Sigmoid colon (tissue), 3 donors: ENCODE measurements around the gene CCDC187.
"Not testable (repeated sequence)": the region's sequence is repeated elsewhere in the genome, so short reads cannot be mapped to it uniquely, and the experiment has no call there.

Experiments used
- POLR2A ChIP-seq, 2 donors: fragments of 450-650 bp; IDR thresholded peaks; one replicate each; pipeline ENCODE4 v1.6.1; 2016; ENCODE audit warnings: antibody characterized with exemption in 2 of 2, mild to moderate bottlenecking in 2 of 2, moderate library complexity in 2 of 2
- TF ChIP-seq, protein P1 (sequence below), 4 experiments: fragments of 450-650 bp in 3 of 4; fragments of 200-600 bp in 1 of 4; IDR thresholded peaks; one replicate each; pipeline ENCODE4 v1.5.1; 2016 to 2019; ENCODE audit warnings: antibody characterized with exemption in 4 of 4, mild to moderate bottlenecking in 3 of 4, moderate library complexity in 2 of 4

DNA sequence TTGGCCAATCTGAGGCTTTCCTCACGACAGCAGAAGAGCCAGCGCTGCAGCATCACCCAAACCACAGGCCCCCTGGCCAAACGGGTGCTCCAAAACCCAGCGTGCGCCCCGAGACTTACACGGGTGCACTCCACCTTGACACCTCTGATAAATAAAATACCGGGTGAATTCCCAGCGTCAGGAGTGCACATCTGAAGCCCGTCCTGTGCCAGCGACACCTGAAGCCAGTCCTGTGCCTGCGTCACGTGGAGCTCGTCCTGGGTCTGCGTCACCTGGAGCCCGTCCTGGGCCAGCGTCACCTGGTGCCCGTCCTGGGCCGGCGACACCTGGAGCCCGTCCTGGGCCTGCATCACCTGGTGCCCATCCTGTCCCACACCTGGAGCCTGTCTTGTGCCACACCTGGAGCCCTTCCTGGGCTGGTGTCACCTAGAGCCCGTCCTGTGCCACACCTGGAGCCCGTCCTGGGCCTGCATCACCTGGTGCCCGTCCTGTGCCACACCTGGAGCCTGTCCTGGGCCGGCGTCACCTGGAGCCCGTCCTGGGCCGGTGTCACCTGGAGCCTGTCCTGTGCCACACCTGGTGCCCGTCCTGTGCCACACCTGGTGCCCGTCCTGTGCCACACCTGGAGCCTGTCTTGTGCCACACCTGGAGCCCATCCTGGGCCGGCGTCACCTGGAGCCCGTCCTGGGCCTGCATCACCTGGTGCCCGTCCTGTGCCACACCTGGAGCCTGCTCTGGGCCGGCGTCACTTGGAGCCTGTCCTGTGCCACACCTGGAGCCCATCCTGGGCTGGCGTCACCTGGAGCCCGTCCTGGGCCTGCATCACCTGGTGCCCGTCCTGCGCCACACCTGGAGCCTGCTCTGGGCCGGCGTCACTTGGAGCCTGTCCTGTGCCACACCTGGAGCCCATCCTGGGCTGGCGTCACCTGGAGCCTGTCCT, 67.2 kb downstream of the CCDC187 start:
- TF ChIP-seq POLR2A (IDR thresholded peaks at IDR 0.05) = not testable (repeated sequence)
- TF ChIP-seq, protein P1, sequence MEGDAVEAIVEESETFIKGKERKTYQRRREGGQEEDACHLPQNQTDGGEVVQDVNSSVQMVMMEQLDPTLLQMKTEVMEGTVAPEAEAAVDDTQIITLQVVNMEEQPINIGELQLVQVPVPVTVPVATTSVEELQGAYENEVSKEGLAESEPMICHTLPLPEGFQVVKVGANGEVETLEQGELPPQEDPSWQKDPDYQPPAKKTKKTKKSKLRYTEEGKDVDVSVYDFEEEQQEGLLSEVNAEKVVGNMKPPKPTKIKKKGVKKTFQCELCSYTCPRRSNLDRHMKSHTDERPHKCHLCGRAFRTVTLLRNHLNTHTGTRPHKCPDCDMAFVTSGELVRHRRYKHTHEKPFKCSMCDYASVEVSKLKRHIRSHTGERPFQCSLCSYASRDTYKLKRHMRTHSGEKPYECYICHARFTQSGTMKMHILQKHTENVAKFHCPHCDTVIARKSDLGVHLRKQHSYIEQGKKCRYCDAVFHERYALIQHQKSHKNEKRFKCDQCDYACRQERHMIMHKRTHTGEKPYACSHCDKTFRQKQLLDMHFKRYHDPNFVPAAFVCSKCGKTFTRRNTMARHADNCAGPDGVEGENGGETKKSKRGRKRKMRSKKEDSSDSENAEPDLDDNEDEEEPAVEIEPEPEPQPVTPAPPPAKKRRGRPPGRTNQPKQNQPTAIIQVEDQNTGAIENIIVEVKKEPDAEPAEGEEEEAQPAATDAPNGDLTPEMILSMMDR (IDR thresholded peaks at IDR 0.05) = not testable (repeated sequence)
